ENCODE results near the gene NDUFB6.
A peak's percentile ranks its signal among the peaks of the same experiment; 100 is the strongest.

Gene NDUFB6

DNA sequence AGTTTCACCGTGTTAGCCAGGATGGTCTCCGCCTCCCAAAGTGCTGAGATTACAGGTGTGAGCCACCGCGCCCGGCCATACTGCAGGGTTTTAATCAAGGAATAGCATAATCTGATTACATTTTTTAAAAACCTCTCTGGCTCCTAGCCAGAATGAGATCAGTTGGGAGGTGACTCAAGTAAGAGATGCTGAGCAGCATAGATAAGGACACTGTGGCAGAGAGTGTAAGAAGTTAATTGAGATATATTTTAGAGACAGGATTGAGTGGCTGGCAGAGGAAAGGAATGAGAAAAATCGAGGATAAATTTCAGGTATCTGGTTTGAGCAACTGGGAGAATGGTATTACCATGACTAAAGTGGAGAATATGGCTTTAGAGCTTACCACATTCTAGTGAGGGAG is 39.6 kb downstream of the NDUFB6 start:
- Histone ChIP-seq H2AFZ (ENCODE audit: low read depth) (no peak overlapping the region), H3K79me2 (ENCODE audit: insufficient read depth, low read depth) (no peaks in the 10 kb centered on the region), H3K27me3 (ENCODE audit: insufficient read depth, low read depth) (no peaks in the 10 kb centered on the region), H3K9ac (no peak overlapping the region), H3K4me1 (ENCODE audit: low read depth, poor library complexity, severe bottlenecking) (no peaks in the 10 kb centered on the region), H3K27ac (no peak overlapping the region), H3K4me3 (IDR thresholded peaks at IDR 0.05; ENCODE audit: insufficient read depth, low read depth, low read length) (no peak overlapping the region), H4K20me1 (ENCODE audit: insufficient read depth) (no peaks in the 10 kb centered on the region), H3K4me2 (no peak overlapping the region), H3K36me3 (ENCODE audit: insufficient read depth) (no peaks in the 10 kb centered on the region)
- TF ChIP-seq, protein P1, sequence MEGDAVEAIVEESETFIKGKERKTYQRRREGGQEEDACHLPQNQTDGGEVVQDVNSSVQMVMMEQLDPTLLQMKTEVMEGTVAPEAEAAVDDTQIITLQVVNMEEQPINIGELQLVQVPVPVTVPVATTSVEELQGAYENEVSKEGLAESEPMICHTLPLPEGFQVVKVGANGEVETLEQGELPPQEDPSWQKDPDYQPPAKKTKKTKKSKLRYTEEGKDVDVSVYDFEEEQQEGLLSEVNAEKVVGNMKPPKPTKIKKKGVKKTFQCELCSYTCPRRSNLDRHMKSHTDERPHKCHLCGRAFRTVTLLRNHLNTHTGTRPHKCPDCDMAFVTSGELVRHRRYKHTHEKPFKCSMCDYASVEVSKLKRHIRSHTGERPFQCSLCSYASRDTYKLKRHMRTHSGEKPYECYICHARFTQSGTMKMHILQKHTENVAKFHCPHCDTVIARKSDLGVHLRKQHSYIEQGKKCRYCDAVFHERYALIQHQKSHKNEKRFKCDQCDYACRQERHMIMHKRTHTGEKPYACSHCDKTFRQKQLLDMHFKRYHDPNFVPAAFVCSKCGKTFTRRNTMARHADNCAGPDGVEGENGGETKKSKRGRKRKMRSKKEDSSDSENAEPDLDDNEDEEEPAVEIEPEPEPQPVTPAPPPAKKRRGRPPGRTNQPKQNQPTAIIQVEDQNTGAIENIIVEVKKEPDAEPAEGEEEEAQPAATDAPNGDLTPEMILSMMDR (conservative IDR thresholded peaks at IDR 0.05; ENCODE audit: low read depth, low read length): no peak

- peak overlapping the region; percentile 79 for H3K4me2 ChIP-seq
- H3K79me2 ChIP-seq (ENCODE audit: insufficient read depth, low read depth): no peaks in the 10 kb centered on the region
- H3K27me3 ChIP-seq (ENCODE audit: insufficient read depth, low read depth): no peaks in the 10 kb centered on the region
- H2AFZ ChIP-seq (ENCODE audit: low read depth): peak overlapping the region; percentile 88; the same call in 1 of the 2 replicates
- H4K20me1 ChIP-seq (ENCODE audit: insufficient read depth): no peaks in the 10 kb centered on the region
- H3K9ac ChIP-seq: peak overlapping the region; percentile 43; the same call in 1 of the 2 replicates
- no peaks in the 10 kb centered on the region for H3K36me3 ChIP-seq (ENCODE audit: insufficient read depth)
- peaks cover 14% of the 10 kb centered on the region for H3K4me1 ChIP-seq (ENCODE audit: low read depth, poor library complexity, severe bottlenecking)
- no peak overlapping the region for H3K27ac ChIP-seq
- H3K4me3 ChIP-seq (IDR thresholded peaks at IDR 0.05; ENCODE audit: insufficient read depth, low read depth, low read length): no peak overlapping the region
- TF ChIP-seq, protein P1 (conservative IDR thresholded peaks at IDR 0.05; ENCODE audit: low read depth, low read length): peak; percentile 26
These were observed 46.3 kb downstream of the NDUFB6 start for GRCh38 chr9:32526707-32527048.

GRCh38 chr9:32526041-32526706 is 46.8 kb downstream of the NDUFB6 start, which contains the start of gene RIGI:
Gene RIGI (minus strand): TSS chr9:32526196. CDS start chr9:32526166, 30 bp downstream.
- H3K4me1 ChIP-seq (ENCODE audit: low read depth, poor library complexity, severe bottlenecking): peaks cover 14% of the 10 kb centered on the region
- H3K79me2 ChIP-seq (ENCODE audit: insufficient read depth, low read depth): no peaks in the 10 kb centered on the region
- H3K27ac ChIP-seq: no peak within 1 kb of the TSS; the same call in 1 of the 2 replicates
- H3K4me2 ChIP-seq: peak within 1 kb of the TSS; percentile 79
- H3K4me3 ChIP-seq (IDR thresholded peaks at IDR 0.05; ENCODE audit: insufficient read depth, low read depth, low read length): peak within 1 kb of the TSS; percentile 34
- H3K27me3 ChIP-seq (ENCODE audit: insufficient read depth, low read depth): no peaks in the 10 kb centered on the region
- H4K20me1 ChIP-seq (ENCODE audit: insufficient read depth): no peaks in the 10 kb centered on the region
- H3K36me3 ChIP-seq (ENCODE audit: insufficient read depth): no peaks in the 10 kb centered on the region
- TF ChIP-seq, protein P1 (conservative IDR thresholded peaks at IDR 0.05; ENCODE audit: low read depth, low read length): peak; percentile 74
- H3K9ac ChIP-seq: peak within 1 kb of the TSS; percentile 43; the same call in 1 of the 2 replicates
- peak within 1 kb of the TSS; percentile 88 for H2AFZ ChIP-seq (ENCODE audit: low read depth)

GRCh38 chr9:32525709-32526030 is 47.3 kb downstream of the NDUFB6 start:
- peak overlapping the region; percentile 34 for H3K4me3 ChIP-seq (IDR thresholded peaks at IDR 0.05; ENCODE audit: insufficient read depth, low read depth, low read length)
- no peak overlapping the region; the same call in 1 of the 2 replicates for H3K27ac ChIP-seq

More at GRCh38 chr9:32525709-32526030, 47.3 kb downstream of the NDUFB6 start:
- Histone ChIP-seq H4K20me1 (ENCODE audit: insufficient read depth) (no peaks in the 10 kb centered on the region), H3K9ac (peak overlapping the region; percentile 43; the same call in 1 of the 2 replicates), H3K36me3 (ENCODE audit: insufficient read depth) (no peaks in the 10 kb centered on the region), H3K79me2 (ENCODE audit: insufficient read depth, low read depth) (no peaks in the 10 kb centered on the region), H3K4me2 (peak overlapping the region; percentile 79), H2AFZ (ENCODE audit: low read depth) (peak overlapping the region; percentile 88), H3K27me3 (ENCODE audit: insufficient read depth, low read depth) (no peaks in the 10 kb centered on the region), H3K4me1 (ENCODE audit: low read depth, poor library complexity, severe bottlenecking) (peaks cover 14% of the 10 kb centered on the region)
- TF ChIP-seq, protein P1 (conservative IDR thresholded peaks at IDR 0.05; ENCODE audit: low read depth, low read length): no peak
